Epithelial cell of prostate (primary cell): ENCODE data around the gene BRI3.

Source experiments
- DNase-seq: peaks from one replicate; pipeline ENCODE4 v3.0.0-alpha.2; 2011; ENCODE audit warnings: low read depth, low spot score
- H3K27ac ChIP-seq: fragments of 450-650 bp; 2 replicates; pipeline ENCODE4 v1.5.1; 2017; ENCODE audit warnings: mild to moderate bottlenecking

BRI3 gene

GRCh38 chr7:98285157-98286092 is 3.9 kb downstream of the BRI3 start:
- peak overlapping the region; percentile 93 for H3K27ac ChIP-seq
- DNase-seq = no peak

GRCh38 chr7:98286093-98286539 is 4.6 kb downstream of the BRI3 start:
- peak overlapping the region; percentile 93 for H3K27ac ChIP-seq
- no peak for DNase-seq

GRCh38 chr7:98286701-98287485 is 5.4 kb downstream of the BRI3 start:
- no peak for DNase-seq
- H3K27ac ChIP-seq = peak overlapping the region; percentile 93

GRCh38 chr7:98287486-98287959 is 6.0 kb downstream of the BRI3 start:
- peak overlapping the region; percentile 93 for H3K27ac ChIP-seq
- peak; percentile 40 for DNase-seq

- peak overlapping the region; percentile 93 for H3K27ac ChIP-seq
- no peak for DNase-seq
Observed at GRCh38 chr7:98288064-98288823, 6.8 kb downstream of the BRI3 start.

GRCh38 chr7:98289333-98289875 is 7.9 kb downstream of the BRI3 start:
- H3K27ac ChIP-seq = peak overlapping the region; percentile 93
- no peak for DNase-seq

- DNase-seq = no peak
Observed at GRCh38 chr7:98291717-98292116, 10.2 kb downstream of the BRI3 start.

GRCh38 chr7:98293265-98293664 is 11.8 kb downstream of the BRI3 start:
- DNase-seq = no peak
- no peak overlapping the region for H3K27ac ChIP-seq

More at GRCh38 chr7:98291717-98292116, 10.2 kb downstream of the BRI3 start:
- H3K27ac ChIP-seq = no peak overlapping the region

- DNase-seq = no peak
- no peak overlapping the region for H3K27ac ChIP-seq
Observed at GRCh38 chr7:98293746-98294145, 12.3 kb downstream of the BRI3 start.

- H3K27ac ChIP-seq = peak overlapping the region; percentile 32
- no peak for DNase-seq
Observed at GRCh38 chr7:98294326-98294725, 12.8 kb downstream of the BRI3 start.

- H3K27ac ChIP-seq = peak overlapping the region; percentile 32
- DNase-seq = no peak
Observed at GRCh38 chr7:98294798-98295382, 13.4 kb downstream of the BRI3 start.

GRCh38 chr7:98295467-98296192 is 14.1 kb downstream of the BRI3 start:
- peak overlapping the region; percentile 32 for H3K27ac ChIP-seq
- no peak for DNase-seq

GRCh38 chr7:98296833-98297232 is 15.3 kb downstream of the BRI3 start:
- DNase-seq = no peak
- no peak overlapping the region for H3K27ac ChIP-seq

- DNase-seq = no peak
- H3K27ac ChIP-seq = no peak overlapping the region
Observed at GRCh38 chr7:98297626-98298286, 16.3 kb downstream of the BRI3 start.

GRCh38 chr7:98300595-98301372 is 19.3 kb downstream of the BRI3 start:
- H3K27ac ChIP-seq = no peak overlapping the region
- no peak for DNase-seq

- H3K27ac ChIP-seq = no peak overlapping the region
- no peak for DNase-seq
Observed at GRCh38 chr7:98301693-98302470, 20.4 kb downstream of the BRI3 start.
